Epithelial cell of proximal tubule (primary cell): ENCODE measurements around the gene ZDHHC14. TPM values are rescaled to one million over a fixed set of nuclear protein-coding genes. Genes with fewer than 3 reads are reported as not detected.

Experiments
- DNase-seq: peaks from one replicate; pipeline ENCODE4 v3.0.0-alpha.2; 2011; ENCODE audit warnings: low read depth
- H3K4me3 ChIP-seq: 2 replicates; pipeline ENCODE4 v1.5.1; 2011; ENCODE audit warnings: low read depth, mild to moderate bottlenecking, low read length
- total RNA-seq: library from RNA; depleted of rRNA; stranded (reverse); fragments of >200 nt; gene quantifications from 2 replicates; pipeline ENCODE4 v1.2.3, GENCODE V29; 2015
- TF ChIP-seq, protein P1 (sequence below): conservative IDR thresholded peaks from 2 replicates; pipeline ENCODE4 v1.5.1; 2012; ENCODE audit warnings: low read depth, mild to moderate bottlenecking, low read length

ZDHHC14 gene
- total RNA-seq, 1 donor from 2014 or later, result 21.4 TPM

DNA sequence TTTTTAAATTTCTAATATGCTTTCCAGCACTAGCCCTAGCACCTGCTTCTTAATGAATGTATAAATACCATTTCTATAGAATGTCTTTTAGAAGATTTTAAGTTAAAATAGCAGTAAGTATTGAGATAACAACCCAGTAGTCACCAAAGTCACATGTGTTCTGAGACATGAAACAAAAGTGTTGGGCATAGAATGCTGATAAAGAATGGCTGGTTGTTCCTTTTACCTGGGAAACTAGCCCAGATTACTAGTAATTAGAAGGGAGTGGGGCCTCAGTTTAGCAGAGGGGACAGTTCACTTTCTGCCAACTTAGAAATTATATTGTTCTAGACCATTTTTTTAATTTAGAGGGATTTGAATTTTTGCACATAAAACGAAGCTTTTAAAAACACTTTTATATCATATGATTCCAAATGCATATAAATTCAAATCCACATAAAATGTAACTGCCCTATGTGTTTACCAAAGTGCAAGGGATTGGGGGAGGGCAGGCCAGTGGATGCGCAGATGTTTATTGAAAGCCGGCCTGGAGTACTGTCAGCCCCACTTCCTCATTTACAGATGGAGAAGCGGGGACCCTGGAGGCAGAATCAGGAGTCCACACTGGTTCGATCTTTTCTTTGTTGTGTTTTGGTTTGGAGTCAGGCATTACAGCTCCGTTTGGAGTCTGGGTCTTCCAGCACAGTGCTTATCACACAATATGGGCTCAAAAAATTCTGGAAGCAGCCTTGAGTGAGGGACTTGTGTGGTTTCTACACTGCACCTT lies 139.8 kb downstream of the ZDHHC14 start:
- no peak for DNase-seq
- TF ChIP-seq, protein P1, sequence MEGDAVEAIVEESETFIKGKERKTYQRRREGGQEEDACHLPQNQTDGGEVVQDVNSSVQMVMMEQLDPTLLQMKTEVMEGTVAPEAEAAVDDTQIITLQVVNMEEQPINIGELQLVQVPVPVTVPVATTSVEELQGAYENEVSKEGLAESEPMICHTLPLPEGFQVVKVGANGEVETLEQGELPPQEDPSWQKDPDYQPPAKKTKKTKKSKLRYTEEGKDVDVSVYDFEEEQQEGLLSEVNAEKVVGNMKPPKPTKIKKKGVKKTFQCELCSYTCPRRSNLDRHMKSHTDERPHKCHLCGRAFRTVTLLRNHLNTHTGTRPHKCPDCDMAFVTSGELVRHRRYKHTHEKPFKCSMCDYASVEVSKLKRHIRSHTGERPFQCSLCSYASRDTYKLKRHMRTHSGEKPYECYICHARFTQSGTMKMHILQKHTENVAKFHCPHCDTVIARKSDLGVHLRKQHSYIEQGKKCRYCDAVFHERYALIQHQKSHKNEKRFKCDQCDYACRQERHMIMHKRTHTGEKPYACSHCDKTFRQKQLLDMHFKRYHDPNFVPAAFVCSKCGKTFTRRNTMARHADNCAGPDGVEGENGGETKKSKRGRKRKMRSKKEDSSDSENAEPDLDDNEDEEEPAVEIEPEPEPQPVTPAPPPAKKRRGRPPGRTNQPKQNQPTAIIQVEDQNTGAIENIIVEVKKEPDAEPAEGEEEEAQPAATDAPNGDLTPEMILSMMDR, result no peak
- no peak overlapping the region for H3K4me3 ChIP-seq

DNA sequence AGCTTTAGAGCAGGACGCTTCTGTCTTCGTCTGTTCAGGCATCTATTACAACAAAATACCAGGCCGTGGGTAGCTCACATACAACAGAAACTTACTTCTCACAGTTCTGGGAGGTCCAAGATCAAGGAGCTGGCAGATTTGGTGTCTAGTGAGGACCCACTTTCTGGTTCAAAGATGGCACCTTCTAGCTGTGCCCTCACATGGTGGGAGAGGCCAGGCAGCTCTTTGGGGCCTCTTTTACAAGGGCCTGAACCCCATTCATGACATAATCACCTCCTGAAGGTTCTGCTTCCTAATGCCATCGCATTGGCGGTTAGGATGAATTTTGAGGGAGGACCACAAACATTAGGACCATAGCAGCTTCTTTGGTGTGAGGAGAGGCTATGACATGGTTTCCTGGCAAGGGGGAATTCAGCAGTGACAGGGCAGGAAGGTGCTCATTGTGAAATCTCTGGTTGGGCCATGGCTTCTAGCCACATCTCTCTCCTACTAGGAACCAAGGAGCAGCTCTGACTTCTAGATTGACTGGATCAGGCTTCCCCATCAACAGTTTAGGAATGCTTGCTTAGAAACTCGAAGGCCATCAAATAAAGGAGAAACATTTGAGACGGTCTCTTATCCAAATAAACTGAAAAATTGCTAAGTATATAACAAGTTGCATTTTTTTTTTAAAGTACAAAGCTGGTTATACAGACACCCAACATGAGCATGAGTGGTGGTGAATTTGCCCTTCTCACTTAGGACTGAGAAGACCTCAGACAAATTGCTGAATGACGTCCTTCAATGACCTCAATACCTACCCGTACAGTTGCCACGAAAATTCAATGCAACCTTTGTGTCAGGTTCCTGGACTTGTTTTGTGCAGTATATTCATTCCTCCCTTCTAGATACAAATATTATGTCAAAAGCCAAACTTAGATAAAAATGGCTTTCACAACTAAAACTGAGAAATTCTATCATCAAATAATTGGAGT lies 140.7 kb downstream of the ZDHHC14 start:
- TF ChIP-seq, protein P1, result no peak
- H3K4me3 ChIP-seq, result no peak overlapping the region
- no peak for DNase-seq

DNA sequence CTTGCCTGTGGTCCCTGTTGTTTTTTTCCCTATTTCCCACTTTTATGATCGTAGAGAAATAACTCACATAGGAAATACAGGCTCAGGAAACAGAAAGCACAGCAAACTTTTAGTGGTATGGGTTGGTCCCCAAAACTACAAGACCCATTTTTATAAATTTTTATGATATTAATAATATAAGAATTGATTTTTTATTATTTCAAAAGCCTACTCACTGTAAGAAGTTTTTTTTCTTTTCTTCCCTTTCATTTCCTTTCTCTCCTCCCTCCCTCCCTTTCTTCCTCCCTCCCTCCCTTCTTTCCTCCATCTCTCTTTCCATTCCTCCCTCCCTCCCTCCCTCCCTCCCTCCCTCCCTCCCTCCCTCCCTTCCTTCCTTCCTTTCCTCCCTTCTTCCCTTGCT lies 141.5 kb downstream of the ZDHHC14 start:
- TF ChIP-seq, protein P1, result no peak
- no peak for DNase-seq
- H3K4me3 ChIP-seq, result no peak overlapping the region

DNA sequence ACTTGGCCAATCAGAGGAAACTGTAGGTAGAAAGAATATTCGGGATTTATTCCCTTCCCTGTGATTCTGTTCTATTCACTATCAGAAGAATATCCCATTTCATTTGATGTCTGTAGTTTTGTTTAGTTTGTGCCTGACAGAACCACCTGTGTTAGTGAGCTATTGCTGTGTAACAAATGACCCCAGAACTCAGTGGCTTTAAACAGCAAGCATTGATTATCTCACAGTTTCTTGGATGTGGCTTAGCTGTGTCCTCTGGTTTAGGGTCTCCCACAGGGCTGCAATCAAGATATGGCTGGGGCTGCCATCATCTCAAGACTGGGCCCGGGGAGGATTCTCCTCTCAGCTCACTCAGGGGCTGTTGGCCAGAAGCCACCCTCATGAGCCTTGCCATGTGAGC lies 143.7 kb downstream of the ZDHHC14 start:
- no peak overlapping the region for H3K4me3 ChIP-seq
- DNase-seq, result no peak
- TF ChIP-seq, protein P1, result no peak

DNA sequence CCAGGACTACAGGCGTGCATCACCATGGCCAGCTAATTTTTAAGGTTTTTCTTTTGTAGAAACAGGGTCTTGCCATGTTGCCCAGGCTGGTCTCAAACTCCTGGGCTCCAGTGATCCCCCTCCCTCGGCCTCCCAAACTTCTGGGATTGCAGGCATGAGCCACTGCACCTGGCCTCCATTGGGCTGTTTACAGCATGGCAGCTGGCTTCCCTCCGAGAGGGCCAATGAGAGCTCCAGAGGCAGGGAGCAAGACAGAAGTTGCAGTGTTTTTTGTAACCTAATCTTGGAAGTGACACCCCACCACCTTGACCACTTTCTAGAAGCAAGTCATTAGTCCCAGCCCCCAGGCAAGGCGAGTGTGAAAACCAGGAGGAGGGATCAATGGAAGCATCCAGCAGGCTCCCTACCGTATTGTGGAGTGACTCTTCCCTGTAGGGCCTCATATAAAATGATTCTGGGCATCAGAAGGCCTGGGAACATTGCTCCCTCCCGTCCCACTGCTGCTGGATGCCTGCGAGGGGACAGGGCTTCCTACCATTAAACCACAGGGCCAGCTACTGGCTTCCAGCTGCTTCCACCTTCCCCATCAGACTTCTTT lies 144.4 kb downstream of the ZDHHC14 start:
- no peak overlapping the region for H3K4me3 ChIP-seq
- TF ChIP-seq, protein P1, result no peak
- DNase-seq, result no peak

DNA sequence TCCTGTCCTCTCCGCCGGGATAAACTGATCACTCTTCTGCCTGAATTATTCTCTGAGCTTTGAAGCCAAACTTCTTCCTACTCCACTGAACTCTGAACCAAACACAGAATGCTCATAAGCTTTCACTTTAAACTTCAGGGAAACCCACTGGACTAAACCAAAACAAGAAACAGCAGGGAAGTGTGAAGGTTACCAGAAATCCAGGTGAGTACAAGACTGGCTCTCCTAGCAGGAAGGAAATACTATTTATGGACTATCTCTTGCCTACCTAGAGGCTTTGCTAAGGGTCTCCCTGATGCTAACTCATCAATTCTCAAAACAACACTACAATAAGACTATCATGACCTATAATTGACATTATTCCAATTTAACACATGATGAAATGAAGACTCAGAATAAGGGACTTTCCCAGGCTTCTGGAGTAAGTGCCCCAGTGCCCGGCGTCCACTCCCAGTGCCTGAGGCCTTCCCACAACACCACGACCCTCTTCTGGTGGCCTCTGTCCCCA lies 145.0 kb downstream of the ZDHHC14 start:
- no peak overlapping the region for H3K4me3 ChIP-seq
- TF ChIP-seq, protein P1, result no peak
- DNase-seq, result no peak
